Measurements from ENCODE around the gene CDNF. TPM values are rescaled to one million over a fixed set of nuclear protein-coding genes. Genes with fewer than 3 reads are reported as not detected.

CDNF gene
- total and polyA plus RNA-seq, 4 donors, result 1.5 to 5.9 (median 2.9) TPM

DNA sequence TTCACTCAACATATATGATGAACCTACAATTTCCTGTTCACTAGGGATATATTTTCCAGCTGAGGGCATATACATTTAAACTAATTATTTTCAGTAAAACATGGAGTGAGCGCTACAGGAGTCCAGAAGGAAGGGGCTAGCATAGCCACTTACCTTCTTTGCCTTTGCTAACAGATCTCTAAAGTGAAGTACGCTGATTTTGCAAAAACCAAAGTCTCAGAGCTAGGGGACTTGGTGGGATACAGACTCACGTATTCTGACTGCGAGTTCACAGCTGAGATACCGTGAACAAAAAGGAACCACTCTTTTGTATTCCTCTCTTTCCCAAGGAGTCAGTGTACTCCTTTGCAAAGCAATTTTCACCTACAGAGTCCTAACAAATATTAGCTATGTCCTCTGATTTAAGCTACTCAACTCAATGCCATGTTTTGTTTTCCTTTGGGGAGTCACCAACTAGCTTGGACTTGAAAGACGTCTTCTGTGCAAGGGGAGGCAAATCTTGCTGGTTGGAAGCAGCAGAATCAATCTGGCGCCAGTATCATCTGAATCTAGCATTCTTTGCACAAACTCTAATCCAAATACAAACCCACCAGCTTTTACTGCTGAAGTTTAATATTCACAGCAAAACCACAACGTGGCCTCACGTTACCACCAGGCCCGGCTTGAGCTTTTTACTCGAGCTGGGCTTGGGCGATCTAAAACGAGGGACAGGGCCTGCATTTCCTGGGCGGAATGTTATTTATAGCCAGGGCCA, 657 bp downstream of the CDNF start (continued):
- TF ChIP-seq, protein P1, sequence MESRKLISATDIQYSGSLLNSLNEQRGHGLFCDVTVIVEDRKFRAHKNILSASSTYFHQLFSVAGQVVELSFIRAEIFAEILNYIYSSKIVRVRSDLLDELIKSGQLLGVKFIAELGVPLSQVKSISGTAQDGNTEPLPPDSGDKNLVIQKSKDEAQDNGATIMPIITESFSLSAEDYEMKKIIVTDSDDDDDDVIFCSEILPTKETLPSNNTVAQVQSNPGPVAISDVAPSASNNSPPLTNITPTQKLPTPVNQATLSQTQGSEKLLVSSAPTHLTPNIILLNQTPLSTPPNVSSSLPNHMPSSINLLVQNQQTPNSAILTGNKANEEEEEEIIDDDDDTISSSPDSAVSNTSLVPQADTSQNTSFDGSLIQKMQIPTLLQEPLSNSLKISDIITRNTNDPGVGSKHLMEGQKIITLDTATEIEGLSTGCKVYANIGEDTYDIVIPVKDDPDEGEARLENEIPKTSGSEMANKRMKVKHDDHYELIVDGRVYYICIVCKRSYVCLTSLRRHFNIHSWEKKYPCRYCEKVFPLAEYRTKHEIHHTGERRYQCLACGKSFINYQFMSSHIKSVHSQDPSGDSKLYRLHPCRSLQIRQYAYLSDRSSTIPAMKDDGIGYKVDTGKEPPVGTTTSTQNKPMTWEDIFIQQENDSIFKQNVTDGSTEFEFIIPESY (IDR thresholded peaks at IDR 0.05), result no peak
- TF ChIP-seq FOXA2 (IDR thresholded peaks at IDR 0.05), result no peak
- TF ChIP-seq GABPA (IDR thresholded peaks at IDR 0.05 in 1 of 2, conservative IDR thresholded peaks at IDR 0.05 in 1 of 2), result no peak

DNA sequence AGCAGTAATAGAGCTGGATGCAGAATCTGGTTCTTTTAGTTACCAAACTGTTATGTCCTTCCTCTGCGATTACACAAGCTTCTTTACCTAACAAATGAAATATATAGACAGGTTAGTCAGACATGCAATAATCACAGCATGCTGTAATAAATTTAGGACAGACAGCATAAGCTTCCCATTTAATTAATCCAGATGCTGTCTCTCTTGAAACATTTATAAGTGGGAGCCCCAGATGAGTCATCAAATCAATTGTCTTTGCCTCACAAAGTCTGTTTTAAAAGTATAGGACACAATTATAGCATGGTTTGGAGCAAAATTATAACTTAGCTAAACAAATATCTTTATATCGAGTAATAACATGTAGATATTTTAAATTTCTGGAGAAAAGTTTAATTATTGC, 1.6 kb downstream of the CDNF start:
- TF ChIP-seq GABPA (IDR thresholded peaks at IDR 0.05 in 1 of 2, conservative IDR thresholded peaks at IDR 0.05 in 1 of 2) (no peak), YY1 (IDR thresholded peaks at IDR 0.05) (no peak), TAF1 (conservative IDR thresholded peaks at IDR 0.05) (no peak), HNF4A (conservative IDR thresholded peaks at IDR 0.05) (no peak), FOXA2 (IDR thresholded peaks at IDR 0.05) (no peak), EGR1 (IDR thresholded peaks at IDR 0.05; ENCODE audit: low read depth in 2 of 2) (no peak), FOXA1 (IDR thresholded peaks at IDR 0.05) (no peak), SP1 (IDR thresholded peaks at IDR 0.05) (no peak), RXRA (IDR thresholded peaks at IDR 0.05) (no peak), RAD21 (IDR thresholded peaks at IDR 0.05) (no peak)
- TF ChIP-seq, protein P2, sequence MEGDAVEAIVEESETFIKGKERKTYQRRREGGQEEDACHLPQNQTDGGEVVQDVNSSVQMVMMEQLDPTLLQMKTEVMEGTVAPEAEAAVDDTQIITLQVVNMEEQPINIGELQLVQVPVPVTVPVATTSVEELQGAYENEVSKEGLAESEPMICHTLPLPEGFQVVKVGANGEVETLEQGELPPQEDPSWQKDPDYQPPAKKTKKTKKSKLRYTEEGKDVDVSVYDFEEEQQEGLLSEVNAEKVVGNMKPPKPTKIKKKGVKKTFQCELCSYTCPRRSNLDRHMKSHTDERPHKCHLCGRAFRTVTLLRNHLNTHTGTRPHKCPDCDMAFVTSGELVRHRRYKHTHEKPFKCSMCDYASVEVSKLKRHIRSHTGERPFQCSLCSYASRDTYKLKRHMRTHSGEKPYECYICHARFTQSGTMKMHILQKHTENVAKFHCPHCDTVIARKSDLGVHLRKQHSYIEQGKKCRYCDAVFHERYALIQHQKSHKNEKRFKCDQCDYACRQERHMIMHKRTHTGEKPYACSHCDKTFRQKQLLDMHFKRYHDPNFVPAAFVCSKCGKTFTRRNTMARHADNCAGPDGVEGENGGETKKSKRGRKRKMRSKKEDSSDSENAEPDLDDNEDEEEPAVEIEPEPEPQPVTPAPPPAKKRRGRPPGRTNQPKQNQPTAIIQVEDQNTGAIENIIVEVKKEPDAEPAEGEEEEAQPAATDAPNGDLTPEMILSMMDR (IDR thresholded peaks at IDR 0.05; ENCODE audit: low read depth, low read length, missing input control), result no peak
- TF ChIP-seq, protein P3, sequence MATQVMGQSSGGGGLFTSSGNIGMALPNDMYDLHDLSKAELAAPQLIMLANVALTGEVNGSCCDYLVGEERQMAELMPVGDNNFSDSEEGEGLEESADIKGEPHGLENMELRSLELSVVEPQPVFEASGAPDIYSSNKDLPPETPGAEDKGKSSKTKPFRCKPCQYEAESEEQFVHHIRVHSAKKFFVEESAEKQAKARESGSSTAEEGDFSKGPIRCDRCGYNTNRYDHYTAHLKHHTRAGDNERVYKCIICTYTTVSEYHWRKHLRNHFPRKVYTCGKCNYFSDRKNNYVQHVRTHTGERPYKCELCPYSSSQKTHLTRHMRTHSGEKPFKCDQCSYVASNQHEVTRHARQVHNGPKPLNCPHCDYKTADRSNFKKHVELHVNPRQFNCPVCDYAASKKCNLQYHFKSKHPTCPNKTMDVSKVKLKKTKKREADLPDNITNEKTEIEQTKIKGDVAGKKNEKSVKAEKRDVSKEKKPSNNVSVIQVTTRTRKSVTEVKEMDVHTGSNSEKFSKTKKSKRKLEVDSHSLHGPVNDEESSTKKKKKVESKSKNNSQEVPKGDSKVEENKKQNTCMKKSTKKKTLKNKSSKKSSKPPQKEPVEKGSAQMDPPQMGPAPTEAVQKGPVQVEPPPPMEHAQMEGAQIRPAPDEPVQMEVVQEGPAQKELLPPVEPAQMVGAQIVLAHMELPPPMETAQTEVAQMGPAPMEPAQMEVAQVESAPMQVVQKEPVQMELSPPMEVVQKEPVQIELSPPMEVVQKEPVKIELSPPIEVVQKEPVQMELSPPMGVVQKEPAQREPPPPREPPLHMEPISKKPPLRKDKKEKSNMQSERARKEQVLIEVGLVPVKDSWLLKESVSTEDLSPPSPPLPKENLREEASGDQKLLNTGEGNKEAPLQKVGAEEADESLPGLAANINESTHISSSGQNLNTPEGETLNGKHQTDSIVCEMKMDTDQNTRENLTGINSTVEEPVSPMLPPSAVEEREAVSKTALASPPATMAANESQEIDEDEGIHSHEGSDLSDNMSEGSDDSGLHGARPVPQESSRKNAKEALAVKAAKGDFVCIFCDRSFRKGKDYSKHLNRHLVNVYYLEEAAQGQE (IDR thresholded peaks at IDR 0.05), result no peak
- TF ChIP-seq, protein P4, sequence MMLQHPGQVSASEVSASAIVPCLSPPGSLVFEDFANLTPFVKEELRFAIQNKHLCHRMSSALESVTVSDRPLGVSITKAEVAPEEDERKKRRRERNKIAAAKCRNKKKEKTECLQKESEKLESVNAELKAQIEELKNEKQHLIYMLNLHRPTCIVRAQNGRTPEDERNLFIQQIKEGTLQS (IDR thresholded peaks at IDR 0.05), result no peak
- TF ChIP-seq, protein P5, sequence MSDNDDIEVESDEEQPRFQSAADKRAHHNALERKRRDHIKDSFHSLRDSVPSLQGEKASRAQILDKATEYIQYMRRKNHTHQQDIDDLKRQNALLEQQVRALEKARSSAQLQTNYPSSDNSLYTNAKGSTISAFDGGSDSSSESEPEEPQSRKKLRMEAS (IDR thresholded peaks at IDR 0.05), result no peak
- 97% methylated on average over 2 of the region's 2 CpGs for WGBS
- no peak overlapping the region for H3K27ac ChIP-seq (ENCODE audit: low read depth in 1 of 2, low read length in 2 of 2)

More for the DNA sequence above, 1.6 kb downstream of the CDNF start:
- H3K9ac ChIP-seq (ENCODE audit: low read depth in 1 of 2, low read length in 2 of 2), result no peak overlapping the region
- DNase-seq (ENCODE audit: low spot score), result no peak
- peaks cover 0 to 5% (median under 1%) of the 10 kb centered on the region in 4 donors for H3K36me3 ChIP-seq (ENCODE audit: control insufficient read depth in 4 of 4, insufficient read depth in 3 of 4, low read depth in 1 of 4, low read length in 3 of 4)
- H3K27me3 ChIP-seq (ENCODE audit: control insufficient read depth in 4 of 4, insufficient read depth in 4 of 4, low read length in 3 of 4), result no peaks in the 10 kb centered on the region
- H3K4me3 ChIP-seq (ENCODE audit: low read depth in 1 of 3, low read length in 3 of 3), result no peak overlapping the region
- no peaks in the 10 kb centered on the region for H3K9me3 ChIP-seq (ENCODE audit: control insufficient read depth in 4 of 4, low read length in 3 of 4)
- peaks cover 0 to 19% (median 9%) of the 10 kb centered on the region in 4 donors for H3K4me1 ChIP-seq (ENCODE audit: control insufficient read depth in 4 of 4, insufficient read depth in 4 of 4, low read length in 3 of 4)
